Measurements from ENCODE around the gene EML1.
"Not testable (repeated sequence)": the region's sequence is repeated elsewhere in the genome, so short reads cannot be mapped to it uniquely, and the experiment has no call there.

The EML1 gene

GRCh38 chr14:99756796-99757195, 36.4 kb upstream of the EML1 start:
- DNase-seq = no peak

GRCh38 chr14:99757331-99758070, 35.7 kb upstream of the EML1 start:
- DNase-seq = no peak

DNA sequence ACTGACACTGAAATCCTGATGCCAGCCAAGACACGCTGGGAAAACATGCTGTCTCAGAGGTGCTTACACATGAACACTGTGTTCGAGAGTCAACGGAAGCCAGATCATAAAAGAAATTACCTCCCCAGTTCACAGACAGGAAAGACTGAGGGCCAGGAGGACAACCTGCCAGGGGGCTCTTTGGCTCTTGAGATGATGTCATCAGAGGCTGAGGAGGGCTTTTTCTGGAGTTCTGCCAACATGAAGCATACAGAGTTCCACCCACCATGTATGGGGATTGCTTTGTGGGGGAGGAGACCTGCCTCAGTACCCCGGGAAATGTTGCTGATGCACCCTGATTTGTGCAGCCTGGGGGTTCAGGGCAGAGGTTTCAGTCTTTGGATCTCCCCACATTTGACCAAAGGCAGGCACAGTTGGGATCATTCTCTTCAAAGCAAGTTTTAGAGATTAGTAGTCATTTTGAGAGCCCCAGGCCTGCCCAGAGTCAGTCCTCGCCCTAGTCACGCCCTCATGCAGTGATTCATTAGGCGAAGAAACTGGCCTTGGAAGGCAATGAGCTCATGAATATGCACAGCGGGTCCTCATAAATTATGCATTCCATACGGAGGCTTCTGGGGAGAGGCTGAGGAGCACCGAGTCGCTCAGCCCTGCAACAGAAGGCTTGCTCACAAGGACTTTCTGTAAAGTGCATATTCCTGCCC, 34.9 kb upstream of the EML1 start:
- DNase-seq = no peak

DNA sequence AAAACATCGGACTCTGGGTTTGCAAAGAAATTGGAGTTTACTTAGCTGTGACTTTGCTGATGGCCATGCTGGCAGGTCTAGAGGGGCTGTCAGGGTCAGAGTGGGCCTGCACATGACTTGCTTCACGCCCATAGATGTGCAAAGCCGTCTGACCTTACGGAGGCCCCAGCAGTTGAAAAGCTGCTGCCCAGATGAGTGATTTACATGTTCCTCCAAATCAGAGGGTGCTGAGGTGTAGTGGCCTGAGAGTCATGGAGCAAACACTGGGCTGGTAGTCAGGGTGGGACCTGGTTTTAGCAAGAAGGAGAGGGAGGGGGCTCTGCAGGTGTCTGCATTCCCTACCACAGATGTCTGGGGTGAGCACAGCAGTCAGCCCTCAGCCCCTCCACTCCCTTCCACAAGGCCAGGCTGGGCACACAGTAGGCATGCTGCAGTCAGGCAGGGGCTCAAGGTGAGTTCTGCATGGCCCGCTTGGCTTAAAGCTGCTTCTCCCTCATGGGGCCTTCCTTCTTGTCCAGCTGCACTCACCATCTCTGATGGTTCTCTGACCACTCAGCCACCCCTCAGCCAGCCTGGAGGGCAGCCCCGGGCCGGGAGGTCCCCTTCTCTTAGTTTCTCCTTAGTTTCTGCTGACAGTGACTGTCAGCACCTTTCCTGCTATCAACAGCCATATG, 34.2 kb upstream of the EML1 start:
- DNase-seq = no peak

DNA sequence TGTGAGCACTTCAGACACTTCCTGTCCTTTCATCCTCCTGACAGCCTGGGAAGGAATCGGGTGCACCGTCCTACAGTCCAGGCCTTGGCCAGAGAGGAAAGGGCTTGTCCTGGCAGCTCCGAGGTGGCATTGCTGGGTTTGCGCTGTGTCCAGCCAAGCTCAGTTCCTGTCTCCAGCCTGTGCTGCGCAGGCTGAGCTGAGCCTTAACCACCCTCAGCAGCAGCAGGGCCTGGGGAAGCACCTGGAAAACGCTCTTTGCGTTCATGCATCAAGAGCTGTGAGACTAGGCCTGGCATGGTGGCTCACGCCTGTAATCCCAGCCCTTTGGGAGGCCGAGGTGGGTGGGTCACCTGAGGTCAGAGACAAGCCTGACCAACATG, 33.7 kb upstream of the EML1 start:
- DNase-seq = no peak

DNA sequence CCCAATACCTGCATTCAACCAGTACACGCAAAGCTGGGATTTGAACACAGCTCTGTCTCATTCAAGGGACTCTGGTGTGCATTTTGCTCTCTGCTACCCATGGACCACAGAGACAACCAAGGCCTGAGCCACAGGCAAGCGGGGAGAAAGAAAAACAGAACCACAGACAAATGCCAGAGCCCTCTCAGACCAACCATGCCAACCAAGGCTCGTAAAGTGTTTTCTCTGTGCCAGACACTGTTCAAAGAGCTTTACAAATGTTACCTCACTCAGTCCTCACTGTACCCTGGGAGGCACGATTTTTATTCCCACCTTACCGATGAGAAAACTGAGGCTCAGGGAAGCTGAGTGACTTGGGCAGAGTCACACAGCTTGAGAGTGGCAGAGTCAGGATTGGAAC, 32.4 kb upstream of the EML1 start:
- DNase-seq = no peak

- not testable (repeated sequence) for DNase-seq
These were observed 30.3 kb upstream of the EML1 start for GRCh38 chr14:99762911-99763310.

GRCh38 chr14:99763527-99764221, 29.5 kb upstream of the EML1 start:
- DNase-seq = no peak

DNA sequence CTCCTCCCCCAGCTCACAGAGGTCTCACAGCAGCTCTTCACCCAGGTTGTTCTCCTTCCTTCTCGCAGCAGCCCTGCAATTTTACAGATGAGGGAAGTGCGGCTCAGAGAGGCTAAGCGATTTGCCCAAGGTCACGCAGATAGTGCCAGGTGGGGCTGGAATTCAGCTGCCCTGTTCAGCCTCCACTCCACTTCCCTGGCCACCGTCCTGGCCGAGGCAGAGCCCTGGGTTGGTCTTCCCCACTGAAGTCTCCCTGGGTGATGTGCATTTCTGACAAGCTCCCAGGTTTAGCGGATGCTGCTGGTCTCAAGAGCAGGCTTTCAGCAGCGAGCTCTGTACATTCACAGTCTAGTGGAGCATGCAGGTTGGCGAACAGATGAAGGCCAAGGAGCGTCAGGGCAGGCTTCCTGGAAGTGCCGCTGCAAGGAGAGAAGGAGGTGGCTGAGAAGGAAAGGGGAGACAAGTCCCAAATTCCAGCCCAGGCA, 28.9 kb upstream of the EML1 start:
- DNase-seq = no peak

DNA sequence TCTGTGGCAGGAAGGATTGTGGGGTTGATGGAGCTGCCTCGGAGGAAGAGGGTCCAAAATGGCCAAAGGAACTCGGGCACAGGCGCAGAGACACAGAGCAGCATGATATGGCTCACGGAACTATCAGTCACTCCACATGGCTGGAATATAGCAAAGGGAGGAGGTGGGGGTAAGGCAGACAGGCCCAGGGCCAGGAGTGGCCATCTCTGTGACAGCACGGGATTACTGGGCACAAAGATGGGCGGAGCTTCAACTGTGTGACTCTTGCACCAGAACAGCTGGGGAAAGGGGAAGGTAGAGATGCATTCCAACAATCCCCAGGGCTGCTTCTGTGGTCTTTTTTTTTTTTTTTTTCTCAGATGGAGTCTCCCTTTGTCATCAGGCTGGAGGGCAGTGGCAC, 24.8 kb upstream of the EML1 start:
- no peak for DNase-seq

DNA sequence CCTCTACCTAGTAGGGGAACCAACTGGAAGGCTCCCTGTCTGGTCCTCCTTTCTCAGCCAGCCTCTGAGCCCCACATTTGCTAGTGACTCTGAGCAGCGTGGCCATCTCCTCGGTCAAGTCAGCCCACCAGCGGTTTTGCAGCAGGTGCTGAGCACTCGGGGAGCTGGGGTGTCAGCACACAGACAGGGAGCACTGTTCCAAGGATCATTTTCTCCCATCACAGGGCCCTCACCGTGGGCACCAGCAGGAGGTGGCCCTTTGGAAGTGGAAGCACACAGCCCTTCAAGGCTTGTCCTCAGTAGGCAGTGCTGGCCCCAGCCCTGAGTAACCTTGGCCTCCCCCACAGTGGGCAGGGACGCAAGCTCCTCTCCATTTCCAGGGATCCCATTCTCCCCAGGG, 24.1 kb upstream of the EML1 start:
- DNase-seq = no peak

DNA sequence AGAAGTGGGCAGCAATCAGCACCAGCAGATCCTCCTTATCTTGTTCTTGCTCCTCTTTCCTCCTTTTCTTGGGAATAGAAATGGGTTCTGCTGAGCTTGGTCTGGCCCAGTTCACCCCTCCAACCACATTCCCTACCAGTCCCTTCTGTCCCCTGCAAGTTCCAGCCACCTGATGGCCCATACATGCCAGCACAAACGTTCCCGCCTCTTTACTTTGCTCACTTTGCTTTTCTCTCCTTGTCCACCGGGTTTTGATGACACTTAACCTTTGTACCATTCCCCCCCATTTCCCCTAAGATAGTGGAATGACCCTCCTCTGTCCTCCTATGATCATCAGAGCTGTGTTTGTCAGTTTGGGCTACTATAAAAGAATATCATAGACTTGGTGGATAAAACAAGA, 23.4 kb upstream of the EML1 start:
- DNase-seq = no peak

DNA sequence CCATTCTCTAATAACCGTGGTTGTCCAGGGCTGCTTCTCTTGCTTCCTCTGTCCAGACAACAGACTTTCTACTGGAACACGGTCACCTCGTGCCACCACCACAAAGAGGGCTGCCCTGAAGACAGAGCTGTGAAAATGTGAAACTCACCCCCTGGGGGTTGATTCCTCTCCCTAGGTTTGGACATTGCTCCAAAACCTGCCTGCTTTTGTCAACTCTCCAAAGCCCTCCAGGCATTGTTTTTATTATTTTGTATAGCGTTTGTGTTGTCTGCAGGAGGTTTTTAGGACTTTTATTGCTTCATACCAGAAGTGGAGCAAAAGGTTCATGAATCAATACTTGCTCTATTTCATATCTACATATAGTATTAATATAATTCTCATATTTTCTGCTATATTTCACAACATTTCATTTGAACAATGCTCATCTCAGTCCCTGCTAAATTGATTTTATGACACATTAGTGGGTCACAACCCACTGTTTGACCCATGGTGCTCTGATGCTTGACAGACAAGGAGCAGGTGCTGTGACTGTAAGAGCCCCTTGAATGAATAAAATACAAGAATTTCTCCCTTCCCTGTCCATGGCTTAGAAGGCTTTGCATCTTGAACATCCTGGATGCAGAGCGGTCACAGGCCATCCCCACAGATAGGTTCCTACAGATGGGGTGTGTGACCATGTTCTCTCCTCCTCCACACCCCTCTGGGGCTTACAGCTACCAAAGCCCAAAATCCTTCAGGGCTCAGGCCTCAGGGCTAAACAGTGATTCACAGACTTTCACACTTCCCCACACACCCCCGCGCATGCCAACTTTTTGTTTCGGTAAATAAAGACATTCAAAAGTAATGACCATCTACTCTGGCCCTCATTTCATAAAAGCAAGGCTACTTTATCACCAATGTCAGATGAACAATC, 20.6 kb upstream of the EML1 start:
- no peak for DNase-seq

DNA sequence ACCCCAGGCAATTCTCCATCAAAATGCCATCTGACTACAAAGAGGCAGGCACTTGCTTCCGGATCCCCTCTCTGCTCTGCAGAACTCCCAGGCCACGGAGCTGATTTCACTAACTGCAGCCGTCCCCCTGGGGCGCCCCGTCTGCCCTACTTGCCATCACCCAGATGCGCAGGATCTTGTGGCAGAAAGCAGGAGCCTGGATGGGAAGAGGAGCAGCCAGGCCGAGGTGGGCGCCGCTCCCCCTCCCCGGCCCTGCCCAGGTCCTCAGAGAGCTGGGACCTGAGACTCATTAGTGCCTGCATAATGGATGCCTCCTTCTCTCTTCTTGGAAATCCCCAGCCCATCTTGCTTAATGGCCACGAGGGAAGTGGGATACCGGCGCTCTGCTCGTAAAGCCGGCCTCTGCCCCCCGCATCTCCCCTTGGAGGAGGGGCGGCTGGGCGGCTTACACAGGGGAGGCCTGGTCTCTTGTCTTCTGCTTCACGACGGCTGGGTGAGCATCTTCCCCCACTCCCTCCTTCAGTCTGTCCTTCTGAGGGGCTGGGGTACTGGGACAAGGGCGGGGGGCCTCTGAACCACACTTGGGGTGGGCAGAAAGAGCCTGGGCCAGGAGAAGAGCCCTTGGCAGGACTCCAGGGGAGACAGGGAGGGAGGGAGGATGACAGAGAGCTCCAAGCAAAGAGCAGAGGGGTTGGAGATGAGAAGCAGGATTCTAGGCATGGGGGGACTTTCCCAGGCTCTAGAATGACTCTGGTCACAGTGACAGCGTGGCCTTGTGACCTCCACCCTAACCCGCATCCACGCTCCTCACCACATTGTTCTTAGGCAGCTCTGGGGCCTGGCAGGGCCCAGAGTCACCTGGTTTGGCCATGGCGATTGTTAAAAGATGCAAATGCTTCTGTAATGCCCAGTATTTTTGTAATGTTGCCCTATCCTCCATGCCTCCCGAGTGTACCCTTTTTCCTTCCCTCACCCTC, 19.4 kb upstream of the EML1 start:
- DNase-seq = no peak

DNA sequence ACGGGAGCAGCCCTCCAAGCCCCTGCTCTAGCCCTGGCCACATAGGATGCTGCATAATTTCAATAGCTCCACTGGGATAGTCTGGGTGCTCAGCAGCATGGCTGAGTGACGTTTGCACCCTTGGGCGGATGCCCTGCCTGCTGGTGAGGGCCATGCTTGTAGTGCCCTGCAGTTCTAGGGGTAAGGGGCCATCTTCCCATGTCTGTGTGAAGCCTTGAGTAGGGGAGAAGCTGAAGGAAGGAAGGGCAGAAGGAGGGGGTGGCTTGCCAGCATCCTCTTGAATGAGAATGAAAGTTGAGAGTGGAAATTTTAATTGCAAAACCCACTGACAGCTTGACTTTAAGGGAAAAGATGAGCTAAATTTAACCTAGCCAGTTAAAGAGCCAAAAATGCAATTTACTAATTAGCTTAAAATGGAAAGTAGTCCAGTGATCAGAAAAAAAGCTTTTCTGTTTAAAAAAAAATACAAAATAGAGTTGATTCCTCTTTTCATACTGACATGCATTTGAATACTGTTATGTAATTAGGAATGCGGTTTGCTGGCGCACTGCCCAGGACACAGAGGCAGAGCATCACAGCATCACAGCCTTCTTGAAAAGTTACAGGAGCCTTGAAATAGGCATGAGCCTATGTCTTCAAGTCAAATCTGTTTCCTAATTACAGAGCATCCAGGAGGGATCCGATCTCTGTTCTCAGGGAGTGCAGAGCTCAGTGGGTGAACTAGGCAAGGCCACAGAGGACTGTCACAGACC, 18.5 kb upstream of the EML1 start:
- DNase-seq = no peak

DNA sequence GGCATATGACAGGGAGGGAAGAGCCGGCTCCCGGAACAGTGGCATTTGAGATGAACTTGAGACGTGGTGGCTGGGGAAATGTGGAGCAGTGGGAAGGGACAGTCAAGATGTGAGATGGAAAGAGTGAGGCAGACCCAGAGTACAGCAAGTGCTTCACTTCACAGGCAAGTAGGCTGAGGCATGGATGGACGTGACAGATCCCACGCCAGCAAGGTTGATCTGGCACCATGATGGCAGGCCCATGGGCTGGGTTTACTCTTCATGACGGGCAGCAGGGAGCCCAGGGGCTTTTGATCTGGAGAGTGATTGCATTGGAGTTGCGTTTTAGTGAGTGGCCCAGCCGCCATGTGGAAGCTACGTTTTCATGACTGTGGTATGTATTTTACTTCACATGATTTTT, 17.9 kb upstream of the EML1 start:
- DNase-seq = no peak

GRCh38 chr14:99777951-99778350, 15.3 kb upstream of the EML1 start:
- no peak for DNase-seq

DNA sequence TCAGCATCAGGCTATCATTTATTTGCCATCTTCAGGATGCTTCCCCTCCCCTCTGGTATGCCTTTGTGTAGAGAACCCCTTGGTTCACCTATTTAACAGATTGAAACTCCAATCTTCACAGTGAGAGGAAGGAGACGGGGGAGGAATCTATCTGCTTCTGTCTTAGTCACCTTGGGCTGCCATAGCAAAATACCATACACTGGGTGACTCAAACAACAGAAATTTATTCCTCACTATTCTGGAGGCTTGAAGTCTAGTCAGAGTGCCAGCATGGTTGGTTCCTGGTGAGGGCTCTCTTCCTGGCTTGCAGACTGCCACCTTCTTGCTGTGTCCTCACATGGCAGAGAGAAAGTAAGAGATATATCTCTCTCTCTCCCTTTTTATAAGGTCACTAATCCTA, 13.5 kb upstream of the EML1 start:
- no peak for DNase-seq

DNA sequence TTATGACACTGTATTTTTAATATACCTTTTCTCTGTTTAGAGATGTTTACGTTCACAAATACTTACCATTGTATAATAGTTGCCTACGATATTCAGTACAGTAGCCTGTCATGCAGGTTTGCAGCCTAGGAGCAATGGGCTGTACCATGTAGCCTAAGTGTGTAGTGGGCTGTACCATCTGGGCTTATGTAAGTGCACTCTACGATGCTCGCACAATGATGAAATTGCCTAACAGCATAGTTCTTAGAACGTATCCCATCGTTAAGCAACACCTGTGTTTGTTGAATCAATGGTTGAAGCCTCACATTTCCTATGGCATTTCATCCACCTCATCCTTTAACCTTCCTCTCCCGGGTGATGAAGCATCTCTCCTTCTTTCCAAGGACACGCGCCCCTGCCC, 12.5 kb upstream of the EML1 start:
- DNase-seq = peak; percentile 80

DNA sequence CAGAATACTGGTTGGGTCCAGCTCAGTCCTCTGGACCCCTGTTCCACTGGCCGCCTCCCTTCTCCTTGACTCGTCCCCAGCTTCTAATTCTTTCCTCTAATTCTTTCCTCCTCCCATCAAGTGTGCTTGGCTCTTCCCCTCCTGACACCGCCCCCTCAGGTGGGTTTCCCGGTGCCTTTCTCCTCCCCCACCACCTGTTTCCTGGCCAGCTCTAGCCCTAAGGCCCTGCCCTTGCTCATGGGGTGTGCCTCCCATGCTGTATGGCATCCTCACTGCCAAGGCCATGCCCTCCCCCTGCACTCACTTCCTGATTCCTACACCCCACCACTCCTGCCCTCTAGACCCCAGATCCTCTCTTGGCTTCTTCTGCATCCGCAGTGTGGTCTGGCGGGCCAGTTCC, 12.1 kb upstream of the EML1 start:
- no peak for DNase-seq

Data from NCI-H510A treated with DMSO at 0.1 percent for 48 hours (cell line).